HFFc6 (cell line): ENCODE measurements around the gene PAQR5. TPM values are rescaled to one million over a fixed set of nuclear protein-coding genes. Genes with fewer than 3 reads are reported as not detected.
A peak's percentile ranks its signal among the peaks of the same experiment; 100 is the strongest.

Experiments used
- DNase-seq: peaks from one replicate; pipeline ENCODE4 v3.0.0-alpha.2; 2018
- H3K27ac Mint-ChIP-seq: 2 replicates; pipeline ENCODE4 v1.8.0; 2020; ENCODE audit warnings: mild to moderate bottlenecking, mixed read lengths
- H3K27me3 Mint-ChIP-seq: 2 replicates; pipeline ENCODE4 v1.8.0; 2021; ENCODE audit warnings: mild to moderate bottlenecking, moderate library complexity, mixed read lengths; ENCODE audit not compliant: insufficient read depth
- H3K36me3 Mint-ChIP-seq: 2 replicates; pipeline ENCODE4 v1.8.0; 2021; ENCODE audit warnings: low read depth, mixed read lengths
- H3K4me1 Mint-ChIP-seq: 2 replicates; pipeline ENCODE4 v1.8.0; 2020; ENCODE audit warnings: low read depth, mixed read lengths
- H3K4me3 Mint-ChIP-seq: 2 replicates; pipeline ENCODE4 v1.8.0; 2020; ENCODE audit warnings: mild to moderate bottlenecking, moderate library complexity, mixed read lengths
- H3K9me3 Mint-ChIP-seq: 2 replicates; pipeline ENCODE4 v1.8.0; 2020; ENCODE audit warnings: mild to moderate bottlenecking, mixed read lengths
- CTCF ChIP-seq: fragments of 200-600 bp; sonication (generic); IDR thresholded peaks from 2 replicates; pipeline ENCODE4 v1.5.0; 2021; ENCODE audit warnings: antibody characterized with exemption, mild to moderate bottlenecking
- total RNA-seq, 6 experiments: library from RNA; stranded (reverse); fragmentation: NEBNext Ultra II Directional; extraction: Animal tissue kit (Norgen Biotek cat#: 25700); gene quantifications; 2 replicates in 1 of 6; 3 replicates in 5 of 6; pipeline ENCODE4 v1.2.3, GENCODE V29; 2021

PAQR5 gene
- total RNA-seq, 6 experiments from 2014 or later = 1.3 to 2.2 (median 1.6) TPM

- H3K27me3 Mint-ChIP-seq = peaks cover 5% of the 10 kb centered on the region
- TF ChIP-seq CTCF = no peak
- peak overlapping the region; percentile 98 for H3K4me3 Mint-ChIP-seq
- peak overlapping the region; percentile 96 for H3K27ac Mint-ChIP-seq
- H3K9me3 Mint-ChIP-seq = peaks cover 11% of the 10 kb centered on the region
- peaks cover 46% of the 10 kb centered on the region for H3K36me3 Mint-ChIP-seq
- peaks cover 51% of the 10 kb centered on the region for H3K4me1 Mint-ChIP-seq
- peak; percentile 30 for DNase-seq
Observed at GRCh38 chr15:69451951-69452691, 153.4 kb downstream of the PAQR5 start.

- peaks cover 5% of the 10 kb centered on the region for H3K27me3 Mint-ChIP-seq
- peak within 1 kb of the TSS; percentile 98 for H3K4me3 Mint-ChIP-seq
- TF ChIP-seq CTCF = no peak
- peaks cover 11% of the 10 kb centered on the region for H3K9me3 Mint-ChIP-seq
- peak within 1 kb of the TSS; percentile 96 for H3K27ac Mint-ChIP-seq
- peak; percentile 92 for DNase-seq
- peaks cover 57% of the 10 kb centered on the region for H3K4me1 Mint-ChIP-seq
- peaks cover 45% of the 10 kb centered on the region for H3K36me3 Mint-ChIP-seq
Observed at GRCh38 chr15:69452692-69453521, 154.2 kb downstream of the PAQR5 start, which contains the start of gene RPLP1. TSS of gene RPLP1 (plus strand) at chr15:69452818. CDS start at chr15:69452949, 131 bp downstream.

GRCh38 chr15:69454953-69455352, 156.2 kb downstream of the PAQR5 start:
- Mint-ChIP-seq H3K27ac (peak overlapping the region; percentile 96), H3K27me3 (peaks cover 5% of the 10 kb centered on the region), H3K4me3 (peak overlapping the region; percentile 98), H3K36me3 (peaks cover 48% of the 10 kb centered on the region), H3K4me1 (peaks cover 57% of the 10 kb centered on the region), H3K9me3 (peaks cover 11% of the 10 kb centered on the region)
- no peak for TF ChIP-seq CTCF
- DNase-seq = no peak

GRCh38 chr15:69456208-69457166, 157.8 kb downstream of the PAQR5 start:
- Mint-ChIP-seq H3K27ac (peak overlapping the region; percentile 96), H3K9me3 (peaks cover 11% of the 10 kb centered on the region), H3K4me1 (peaks cover 52% of the 10 kb centered on the region), H3K36me3 (peaks cover 48% of the 10 kb centered on the region), H3K27me3 (peaks cover 5% of the 10 kb centered on the region), H3K4me3 (0 out of 2 replicates have a peak overlapping the region, but pooled peaks have one; percentile 9)
- no peak for TF ChIP-seq CTCF
- no peak for DNase-seq

Other genes starting within 250 kb of the PAQR5 start
- gene GLCE, start 138.3 kb upstream of the PAQR5 start, total RNA-seq = 10 to 100 TPM; 13.2 to 20.6 (median 17.7) TPM
- gene KIF23, start 115.4 kb downstream of the PAQR5 start, total RNA-seq = 10 to 100 TPM; 37.0 to 74.7 (median 64.6) TPM
- 1,000 to 10,000 TPM; 1,302 to 1,622 (median 1,423) TPM for gene RPLP1, start 153.9 kb downstream of the PAQR5 start, total RNA-seq